IMR-90 (cell line): ENCODE results near the gene CHCT1. TPM values are rescaled to one million over a fixed set of nuclear protein-coding genes. Genes with fewer than 3 reads are reported as not detected.

Experiments
- ATAC-seq: fragments of 200-7000 bp; cut with Tn5 transposase; 2 replicates; pipeline ENCODE4 v1.9.1; 2020; ENCODE audit warnings: low read depth, mild to moderate bottlenecking, moderate library complexity
- BruUV-seq: library from RNA; stranded (reverse); fragments of 400-500 nt; replicated peaks from 2 replicates; lab custom pipeline; 2021; lab: Mats Ljungman, UMichigan
- CTCF ChIA-PET: fragments of 300-600 bp; formaldehyde crosslinking; extraction: SDS; loops from one replicate; lab custom pipeline; 2021; ENCODE audit warnings: antibody characterized with exemption; lab: Yijun Ruan, JAX
- POLR2A ChIA-PET: fragments of 300-600 bp; sonication (Branson Sonifier 250); formaldehyde crosslinking; loops from one replicate; lab custom pipeline; 2022; ENCODE audit warnings: antibody characterized with exemption; ENCODE audit not compliant: unreplicated experiment; lab: Charles Lee
- DNase-seq: peaks from one replicate; pipeline ENCODE4 v3.0.0; 2013
- H2AFZ ChIP-seq: replicated peaks from 2 replicates; pipeline ENCODE3; 2013; ENCODE audit warnings: low read length, mild to moderate bottlenecking; ENCODE audit not compliant: poor library complexity
- H2AK5ac ChIP-seq: 2 replicates; pipeline ENCODE4 v1.6.1; 2013; ENCODE audit warnings: low read depth, low read length, inconsistent platforms
- H2AK9ac ChIP-seq: replicated peaks from 2 replicates; pipeline ENCODE3; 2013; ENCODE audit warnings: mild to moderate bottlenecking, low read depth, low read length, moderate library complexity; ENCODE audit not compliant: poor library complexity
- H2BK120ac ChIP-seq: 2 replicates; pipeline ENCODE4 v1.6.1; 2013; ENCODE audit warnings: low read depth, low read length, inconsistent platforms
- H2BK15ac ChIP-seq: 3 replicates; pipeline ENCODE4 v1.6.1; 2013; ENCODE audit warnings: low read depth, low read length, inconsistent platforms
- H2BK20ac ChIP-seq: 2 replicates; pipeline ENCODE4 v1.6.1; 2013; ENCODE audit warnings: low read depth, mild to moderate bottlenecking, inconsistent platforms, low read length, moderate library complexity
- H2BK5ac ChIP-seq: 2 replicates; pipeline ENCODE4 v1.6.1; 2013; ENCODE audit warnings: mild to moderate bottlenecking, low read depth, low read length, inconsistent platforms; ENCODE audit not compliant: poor library complexity, severe bottlenecking
- H3K14ac ChIP-seq: replicated peaks from 2 replicates; pipeline ENCODE4 v1.6.1; 2013; ENCODE audit warnings: low read depth, low read length, inconsistent platforms
- H3K18ac ChIP-seq: 2 replicates; pipeline ENCODE4 v1.6.1; 2013; ENCODE audit warnings: low read depth, low read length, control low read depth
- H3K23ac ChIP-seq: 2 replicates; pipeline ENCODE4 v1.6.1; 2013; ENCODE audit warnings: low read depth, low read length, inconsistent platforms
- H3K27ac ChIP-seq: 2 replicates; pipeline ENCODE4 v1.5.1; 2013; ENCODE audit warnings: mild to moderate bottlenecking, control low read depth, low read length; ENCODE audit not compliant: insufficient read depth
- H3K27me3 ChIP-seq: 2 replicates; pipeline ENCODE4 v1.6.1; 2013; ENCODE audit warnings: low read length; ENCODE audit not compliant: control insufficient read depth, insufficient read depth
- H3K36me3 ChIP-seq: 2 replicates; pipeline ENCODE4 v1.6.1; 2013; ENCODE audit warnings: low read length, mixed read lengths; ENCODE audit not compliant: control insufficient read depth, insufficient read depth
- H3K4ac ChIP-seq: 2 replicates; pipeline ENCODE4 v1.6.1; 2013; ENCODE audit warnings: low read depth, low read length, inconsistent platforms
- H3K4me1 ChIP-seq: 2 replicates; pipeline ENCODE4 v1.6.1; 2013; ENCODE audit warnings: low read length, mixed read lengths; ENCODE audit not compliant: control insufficient read depth, insufficient read depth
- H3K4me2 ChIP-seq: 2 replicates; pipeline ENCODE4 v1.6.1; 2013; ENCODE audit warnings: low read depth, mild to moderate bottlenecking, control low read depth, low read length, moderate library complexity
- H3K4me3 ChIP-seq: 2 replicates; pipeline ENCODE4 v1.5.1; 2013; ENCODE audit warnings: low read depth, mild to moderate bottlenecking, control low read depth, low read length, moderate library complexity; ENCODE audit not compliant: insufficient read depth
- H3K56ac ChIP-seq: 2 replicates; pipeline ENCODE4 v1.6.1; 2013; ENCODE audit warnings: low read length, inconsistent platforms; ENCODE audit not compliant: insufficient read depth; ENCODE audit errors: extremely low read depth
- H3K79me1 ChIP-seq, 2 experiments: 2 replicates each; pipeline ENCODE4 v1.6.1; 2013; ENCODE audit warnings: low read length in 2 of 2, inconsistent platforms in 1 of 2, low read depth in 1 of 2
- H3K9ac ChIP-seq: 2 replicates; pipeline ENCODE4 v1.6.1; 2013; ENCODE audit warnings: low read depth, low read length, control low read depth
- H3K9me1 ChIP-seq: 2 replicates; pipeline ENCODE4 v1.6.1; 2013; ENCODE audit warnings: low read length, inconsistent platforms; ENCODE audit not compliant: insufficient read depth
- H3K9me3 ChIP-seq: 2 replicates; pipeline ENCODE4 v1.6.1; 2013; ENCODE audit warnings: low read length; ENCODE audit not compliant: control insufficient read depth, insufficient read depth
- H4K20me1 ChIP-seq: 2 replicates; pipeline ENCODE4 v1.6.1; 2013; ENCODE audit warnings: low read length, inconsistent platforms; ENCODE audit not compliant: insufficient read depth
- H4K5ac ChIP-seq: 2 replicates; pipeline ENCODE4 v1.6.1; 2013; ENCODE audit warnings: mild to moderate bottlenecking, low read depth, low read length, control low read depth
- H4K8ac ChIP-seq, 2 experiments: 2 replicates each; pipeline ENCODE4 v1.6.1; 2013; ENCODE audit warnings: low read depth in 2 of 2, low read length in 2 of 2, control low read depth in 1 of 2, inconsistent platforms in 1 of 2
- H4K91ac ChIP-seq: 2 replicates; pipeline ENCODE4 v1.6.1; 2013; ENCODE audit warnings: low read depth, low read length, inconsistent platforms; ENCODE audit not compliant: insufficient read depth
- BHLHE40 ChIP-seq: fragments of 150-350 bp; IDR thresholded peaks from 2 replicates; pipeline ENCODE4 v1.6.1; 2016; ENCODE audit warnings: mild to moderate bottlenecking, low read depth, low read length
- CEBPB ChIP-seq: IDR thresholded peaks from 2 replicates; pipeline ENCODE4 v1.6.1; 2012; ENCODE audit warnings: low read depth, low read length, improper control_type of control experiment
- CHD1 ChIP-seq: IDR thresholded peaks from 2 replicates; pipeline ENCODE4 v1.6.1; 2012; ENCODE audit warnings: low read depth, low read length, improper control_type of control experiment
- MAFK ChIP-seq: IDR thresholded peaks from 2 replicates; pipeline ENCODE4 v1.6.1; 2012; ENCODE audit warnings: low read depth, low read length, improper control_type of control experiment
- MAZ ChIP-seq: IDR thresholded peaks from 2 replicates; pipeline ENCODE4 v1.6.1; 2012; ENCODE audit warnings: low read depth, mild to moderate bottlenecking, low read length, improper control_type of control experiment, moderate library complexity, borderline replicate concordance
- MXI1 ChIP-seq: IDR thresholded peaks from 2 replicates; pipeline ENCODE4 v1.6.1; 2012; ENCODE audit warnings: low read depth, mild to moderate bottlenecking, low read length, moderate library complexity, borderline replicate concordance
- NFE2L2 ChIP-seq: fragments of 150-350 bp; IDR thresholded peaks from 2 replicates; pipeline ENCODE4 v1.6.1; 2016; ENCODE audit warnings: low read depth, mild to moderate bottlenecking, low read length
- RAD21 ChIP-seq: IDR thresholded peaks from 2 replicates; pipeline ENCODE4 v1.6.1; 2012; ENCODE audit warnings: low read length, improper control_type of control experiment
- RCOR1 ChIP-seq: IDR thresholded peaks from 2 replicates; pipeline ENCODE4 v1.6.1; 2012; ENCODE audit warnings: mild to moderate bottlenecking, low read length, improper control_type of control experiment; ENCODE audit not compliant: insufficient replicate concordance
- RFX5 ChIP-seq: IDR thresholded peaks from 2 replicates; pipeline ENCODE4 v1.8.0; 2012; ENCODE audit warnings: low read depth, mild to moderate bottlenecking, low read length, moderate library complexity
- SMC3 ChIP-seq: fragments of 150-350 bp; IDR thresholded peaks from 2 replicates; pipeline ENCODE4 v1.6.1; 2016; ENCODE audit warnings: low read depth, mild to moderate bottlenecking, antibody characterized with exemption, low read length, moderate library complexity
- WGBS, 2 experiments: methylation state at CpG; one replicate each; pipeline versions ENCODE4 v1.1.5 to v1.1.7; 2013; ENCODE audit warnings: missing lambda C conversion rate in 2 of 2; ENCODE audit not compliant: insufficient read length in 1 of 2; ENCODE audit errors: extremely low coverage in 2 of 2; 5-methylcytosine and 5-hydroxymethylcytosine counted together
- dilution Hi-C: fragments of 300-500 bp; cut with HindIII; formaldehyde crosslinking; loops from one replicate; pipeline ENCODE4 v1.14.3; 2018; ENCODE audit warnings: low sequenced_read_pairs; ENCODE audit not compliant: unreplicated experiment
- in situ Hi-C: fragments of 300-500 bp; cut with MboI; formaldehyde crosslinking; loops from 3 replicates; pipeline ENCODE4 v1.14.3; 2019; ENCODE audit warnings: low sequenced_read_pairs, inconsistent platforms, mixed read lengths
- intact Hi-C: fragments of 100-400 bp; cut with micrococcal nuclease; formaldehyde crosslinking; loops from 2 replicates; pipeline ENCODE4 v1.10.0; 2022
- polyA plus RNA-seq, 3 experiments: library from polyadenylated mRNA; depleted of rRNA; stranded (reverse); fragments of >200 nt; gene quantifications; 2 replicates each; pipeline ENCODE4 v1.2.3, GENCODE V29; 2012; ENCODE audit warnings: low replicate concordance in 1 of 3
- total RNA-seq: library from RNA; depleted of rRNA; stranded (reverse); fragments of >200 nt; gene quantifications from 2 replicates; pipeline ENCODE4 v1.2.3, GENCODE V29; 2012
- TF ChIP-seq, protein P1 (sequence below): fragments of 150-350 bp; IDR thresholded peaks from 2 replicates; pipeline ENCODE4 v1.6.1; 2016; ENCODE audit warnings: low read depth, mild to moderate bottlenecking, low read length, moderate library complexity, borderline replicate concordance
- TF ChIP-seq, protein P2 (sequence below): fragments of 150-350 bp; IDR thresholded peaks from 2 replicates; pipeline ENCODE4 v1.6.1; 2017; ENCODE audit warnings: mild to moderate bottlenecking, antibody characterized with exemption, low read length, low read depth
- TF ChIP-seq, protein P3 (sequence below): conservative IDR thresholded peaks from 2 replicates; pipeline ENCODE4 v1.5.1; 2012; ENCODE audit warnings: mild to moderate bottlenecking, low read depth, low read length, improper control_type of control experiment

CHCT1 gene
- total and polyA plus RNA-seq, 2 of the 4 experiments (the other 2 are of a cell fraction), result not detected

DNA sequence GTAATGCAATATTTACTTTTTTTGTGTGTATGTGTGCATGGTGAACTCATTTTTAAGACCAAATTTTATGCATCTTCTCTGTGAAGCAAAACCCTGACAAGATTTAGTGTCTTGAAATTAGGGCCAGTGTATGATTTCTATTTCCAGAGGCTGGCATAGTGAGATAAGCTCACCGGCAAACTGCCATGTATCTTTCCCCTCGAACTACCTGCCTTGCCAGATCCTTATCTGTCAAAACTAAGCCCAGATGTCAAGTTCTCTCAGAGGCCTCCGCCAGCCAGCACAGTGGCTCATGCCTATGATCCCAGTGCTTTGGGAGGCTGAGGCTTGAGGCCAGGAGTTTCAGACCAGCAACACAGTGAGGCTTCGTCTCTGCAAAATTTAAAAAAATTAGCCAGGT, 40.3 kb upstream of the CHCT1 start:
- Histone ChIP-seq H4K8ac (no peak overlapping the region), H3K79me1 (peaks cover 22 to 53% of the 10 kb centered on the region in 2 experiments), H3K9me1 (peaks cover 11% of the 10 kb centered on the region), H2AK9ac (peak overlapping the region; percentile 13), H3K56ac (no peak overlapping the region), H2BK15ac (no peak overlapping the region), H3K14ac (no peak overlapping the region), H3K9me3 (no peaks in the 10 kb centered on the region), H4K91ac (no peak overlapping the region), H2AFZ (no peak overlapping the region), H3K4me2 (no peak overlapping the region), H2BK5ac (no peak overlapping the region), H3K4me3 (no peak overlapping the region), H2BK20ac (no peak overlapping the region), H3K4me1 (peaks cover 11% of the 10 kb centered on the region), H3K36me3 (no peaks in the 10 kb centered on the region), H4K20me1 (peaks cover 45% of the 10 kb centered on the region), H2BK120ac (no peak overlapping the region), H3K27me3 (no peaks in the 10 kb centered on the region), H3K23ac (no peak overlapping the region), H2AK5ac (no peak overlapping the region), H3K4ac (no peak overlapping the region), H3K9ac (no peak overlapping the region), H3K27ac (no peak overlapping the region), H3K18ac (no peak overlapping the region), H4K5ac (no peak overlapping the region)
- dilution Hi-C loops, result no loop called here
- in situ Hi-C loops, result no loop called here
- intact Hi-C loops, result no loop called here
- ChIA-PET CTCF (no interaction called here), POLR2A (no interaction called here)
- no TSS peak for BruUV-seq
- no peak for ATAC-seq
- WGBS, 2 experiments, result 83% methylated on average over 2 of the region's 4 CpGs; no CpG with 5 or more reads in 1 of the 2 experiments
- no peak for TF ChIP-seq CHD1
- TF ChIP-seq, protein P1, sequence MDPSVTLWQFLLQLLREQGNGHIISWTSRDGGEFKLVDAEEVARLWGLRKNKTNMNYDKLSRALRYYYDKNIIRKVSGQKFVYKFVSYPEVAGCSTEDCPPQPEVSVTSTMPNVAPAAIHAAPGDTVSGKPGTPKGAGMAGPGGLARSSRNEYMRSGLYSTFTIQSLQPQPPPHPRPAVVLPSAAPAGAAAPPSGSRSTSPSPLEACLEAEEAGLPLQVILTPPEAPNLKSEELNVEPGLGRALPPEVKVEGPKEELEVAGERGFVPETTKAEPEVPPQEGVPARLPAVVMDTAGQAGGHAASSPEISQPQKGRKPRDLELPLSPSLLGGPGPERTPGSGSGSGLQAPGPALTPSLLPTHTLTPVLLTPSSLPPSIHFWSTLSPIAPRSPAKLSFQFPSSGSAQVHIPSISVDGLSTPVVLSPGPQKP, result no peak
- TF ChIP-seq RFX5, result no peak
- no peak for TF ChIP-seq MAFK
- TF ChIP-seq, protein P2, sequence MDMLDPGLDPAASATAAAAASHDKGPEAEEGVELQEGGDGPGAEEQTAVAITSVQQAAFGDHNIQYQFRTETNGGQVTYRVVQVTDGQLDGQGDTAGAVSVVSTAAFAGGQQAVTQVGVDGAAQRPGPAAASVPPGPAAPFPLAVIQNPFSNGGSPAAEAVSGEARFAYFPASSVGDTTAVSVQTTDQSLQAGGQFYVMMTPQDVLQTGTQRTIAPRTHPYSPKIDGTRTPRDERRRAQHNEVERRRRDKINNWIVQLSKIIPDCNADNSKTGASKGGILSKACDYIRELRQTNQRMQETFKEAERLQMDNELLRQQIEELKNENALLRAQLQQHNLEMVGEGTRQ, result no peak
- no peak for TF ChIP-seq BHLHE40
- TF ChIP-seq, protein P3, sequence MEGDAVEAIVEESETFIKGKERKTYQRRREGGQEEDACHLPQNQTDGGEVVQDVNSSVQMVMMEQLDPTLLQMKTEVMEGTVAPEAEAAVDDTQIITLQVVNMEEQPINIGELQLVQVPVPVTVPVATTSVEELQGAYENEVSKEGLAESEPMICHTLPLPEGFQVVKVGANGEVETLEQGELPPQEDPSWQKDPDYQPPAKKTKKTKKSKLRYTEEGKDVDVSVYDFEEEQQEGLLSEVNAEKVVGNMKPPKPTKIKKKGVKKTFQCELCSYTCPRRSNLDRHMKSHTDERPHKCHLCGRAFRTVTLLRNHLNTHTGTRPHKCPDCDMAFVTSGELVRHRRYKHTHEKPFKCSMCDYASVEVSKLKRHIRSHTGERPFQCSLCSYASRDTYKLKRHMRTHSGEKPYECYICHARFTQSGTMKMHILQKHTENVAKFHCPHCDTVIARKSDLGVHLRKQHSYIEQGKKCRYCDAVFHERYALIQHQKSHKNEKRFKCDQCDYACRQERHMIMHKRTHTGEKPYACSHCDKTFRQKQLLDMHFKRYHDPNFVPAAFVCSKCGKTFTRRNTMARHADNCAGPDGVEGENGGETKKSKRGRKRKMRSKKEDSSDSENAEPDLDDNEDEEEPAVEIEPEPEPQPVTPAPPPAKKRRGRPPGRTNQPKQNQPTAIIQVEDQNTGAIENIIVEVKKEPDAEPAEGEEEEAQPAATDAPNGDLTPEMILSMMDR, result no peak
- TF ChIP-seq NFE2L2, result no peak
- TF ChIP-seq RCOR1, result no peak
- no peak for TF ChIP-seq CEBPB
- TF ChIP-seq MXI1, result no peak
- TF ChIP-seq RAD21, result no peak
- no peak for TF ChIP-seq MAZ
- TF ChIP-seq SMC3, result no peak
- DNase-seq, result no peak
